ENCODE data around the gene FBXO2. TPM values are rescaled to one million over a fixed set of nuclear protein-coding genes. Genes with fewer than 3 reads are reported as not detected.

The FBXO2 gene
- total RNA-seq, 1 donor from 2014 or later: 64.0 TPM

Other genes starting within 250 kb of the FBXO2 start
- 0.32 and 0.34 TPM in 2 replicates for gene DISP3, start 175.3 kb downstream of the FBXO2 start, total RNA-seq
- gene FBXO44, start 448 bp upstream of the FBXO2 start, total RNA-seq: 31.6 and 34.4 TPM in 2 replicates
- gene FBXO6, start 9.8 kb upstream of the FBXO2 start, total RNA-seq: 9.7 and 9.8 TPM in 2 replicates
- gene MAD2L2, start 26.7 kb upstream of the FBXO2 start, total RNA-seq: 29.3 and 30.1 TPM in 2 replicates
- 0.79 and 1.7 TPM in 2 replicates for gene DRAXIN, start 37.3 kb upstream of the FBXO2 start, total RNA-seq
- 38.7 and 46.3 TPM in 2 replicates for gene AGTRAP, start 81.7 kb upstream of the FBXO2 start, total RNA-seq
- not detected in 2 replicates for gene C1orf167, start 107.8 kb upstream of the FBXO2 start, total RNA-seq
- gene MTHFR, start 151.5 kb upstream of the FBXO2 start, total RNA-seq: 11.5 and 13.0 TPM in 2 replicates
- gene CLCN6, start 151.8 kb upstream of the FBXO2 start, total RNA-seq: 16.7 and 22.4 TPM in 2 replicates
- not detected in 2 replicates for gene NPPA, start 193.4 kb upstream of the FBXO2 start, total RNA-seq
- gene NPPB, start 204.5 kb upstream of the FBXO2 start, total RNA-seq: 333 and 449 TPM in 2 replicates

All from astrocyte (in vitro differentiated cells and primary cell).